NCI-H345 treated with DMSO at 0.1 percent for 48 hours (cell line): ENCODE measurements around the gene ZSCAN25.
"Not testable (repeated sequence)": the region's sequence is repeated elsewhere in the genome, so short reads cannot be mapped to it uniquely, and the experiment has no call there.

ENCODE experiments used
- DNase-seq: peaks from one replicate; lab custom pipeline; 2025; ENCODE audit not compliant: unreplicated experiment; lab: John Stamatoyannopoulos, UW

ZSCAN25 gene

GRCh38 chr7:99617192-99617781 lies 541 bp downstream of the ZSCAN25 start:
- DNase-seq, result no peak

GRCh38 chr7:99618726-99619125 lies 2.0 kb downstream of the ZSCAN25 start:
- DNase-seq, result no peak

DNA sequence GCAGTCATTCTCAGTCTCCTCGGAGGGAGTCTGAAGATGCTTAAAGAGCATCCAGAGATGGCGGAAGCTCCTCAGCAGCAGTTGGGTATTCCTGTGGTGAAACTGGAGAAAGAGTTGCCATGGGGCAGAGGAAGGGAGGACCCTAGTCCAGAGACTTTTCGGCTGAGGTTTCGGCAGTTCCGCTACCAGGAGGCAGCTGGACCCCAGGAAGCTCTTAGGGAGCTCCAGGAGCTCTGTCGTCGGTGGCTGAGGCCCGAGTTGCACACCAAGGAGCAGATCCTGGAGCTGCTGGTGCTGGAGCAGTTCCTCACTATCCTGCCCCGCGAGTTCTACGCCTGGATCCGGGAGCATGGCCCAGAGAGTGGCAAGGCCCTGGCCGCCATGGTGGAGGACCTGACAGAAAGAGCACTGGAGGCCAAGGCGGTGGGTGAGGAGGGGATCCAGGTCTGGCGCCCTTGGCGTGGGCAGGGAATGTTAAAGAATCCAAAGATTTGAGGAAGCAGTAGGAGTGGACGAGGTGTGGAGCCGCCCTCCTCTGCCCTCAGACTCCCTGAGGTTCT lies 2.9 kb downstream of the ZSCAN25 start:
- DNase-seq, result no peak

DNA sequence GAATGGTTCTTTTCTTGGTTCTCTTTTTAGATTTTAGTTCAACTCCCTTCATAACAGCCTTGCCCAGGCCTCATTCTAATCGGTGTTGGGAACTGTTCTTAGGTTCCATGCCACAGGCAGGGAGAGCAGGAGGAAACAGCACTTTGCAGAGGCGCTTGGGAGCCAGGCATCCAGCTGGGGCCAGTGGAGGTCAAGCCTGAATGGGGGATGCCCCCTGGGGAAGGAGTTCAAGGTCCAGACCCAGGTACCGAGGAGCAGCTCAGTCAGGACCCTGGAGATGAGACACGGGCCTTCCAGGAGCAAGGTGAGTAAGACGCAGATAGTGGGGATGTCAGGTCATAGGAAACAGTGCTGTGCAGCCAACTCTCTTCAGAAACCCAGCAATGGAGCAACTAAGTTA lies 4.5 kb downstream of the ZSCAN25 start:
- DNase-seq, result no peak

- no peak for DNase-seq
Observed at GRCh38 chr7:99622596-99622995, 5.8 kb downstream of the ZSCAN25 start.

DNA sequence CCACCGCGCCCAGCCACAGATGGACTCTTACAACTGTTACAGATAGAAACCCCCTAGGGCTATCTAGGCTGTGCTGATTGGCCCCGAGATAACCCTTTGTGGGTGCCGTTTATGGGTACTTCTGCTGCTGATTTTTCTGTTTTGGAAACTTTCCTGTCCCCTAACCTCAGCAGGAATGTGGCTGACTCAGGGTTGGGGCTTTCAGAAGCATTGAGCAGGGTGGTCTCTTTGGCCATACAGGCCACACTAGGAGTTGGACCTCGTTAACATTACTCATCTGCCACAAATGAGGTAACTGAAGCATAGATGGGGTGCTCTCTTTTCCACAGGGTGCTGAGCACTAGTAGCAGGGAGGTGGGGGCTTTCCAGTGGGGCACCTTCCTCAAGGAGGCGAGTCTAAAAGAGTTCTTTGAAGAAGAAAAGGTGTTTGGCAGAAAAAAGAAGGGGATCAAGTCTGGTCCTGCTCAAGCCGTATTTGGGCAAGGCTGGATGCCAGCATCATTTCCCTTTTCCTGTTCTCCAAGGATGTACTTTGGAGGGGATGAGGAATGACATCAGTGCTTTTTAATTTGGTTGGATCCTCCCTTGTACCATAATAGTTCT lies 6.4 kb downstream of the ZSCAN25 start:
- no peak for DNase-seq

DNA sequence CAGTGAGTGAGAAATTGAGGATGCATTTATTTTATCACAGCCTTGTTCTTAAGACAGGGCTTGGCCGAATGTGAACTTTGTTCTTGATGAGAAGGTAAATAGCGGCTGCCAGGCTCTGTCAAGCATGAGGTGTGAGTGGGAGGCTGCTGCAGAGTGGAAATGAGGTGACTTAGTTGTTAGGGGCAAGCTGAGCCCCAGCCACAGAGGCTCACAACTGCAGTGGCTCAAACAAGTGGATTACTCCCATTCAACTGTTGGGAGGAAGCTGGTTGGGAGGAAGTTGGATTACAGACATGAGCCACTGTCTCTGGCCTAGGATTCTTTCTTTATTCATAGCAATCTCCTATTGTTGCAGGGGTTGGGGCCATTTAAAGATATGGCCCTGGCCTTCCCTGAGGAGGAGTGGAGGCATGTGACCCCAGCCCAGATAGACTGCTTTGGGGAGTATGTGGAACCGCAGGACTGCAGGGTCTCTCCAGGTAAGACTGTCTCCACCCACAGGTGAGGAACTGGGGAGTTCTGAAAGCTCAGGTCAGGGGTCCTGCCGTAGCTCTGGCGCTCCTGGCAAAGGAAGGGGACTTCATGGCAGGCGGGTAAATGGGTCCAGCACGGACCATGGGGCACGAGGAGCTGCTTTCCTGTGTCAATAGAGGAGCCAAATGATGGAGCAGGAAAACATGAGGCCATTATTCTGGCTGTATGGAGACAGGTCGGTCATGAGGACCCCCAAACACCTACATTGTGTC lies 7.1 kb downstream of the ZSCAN25 start:
- DNase-seq, result no peak

GRCh38 chr7:99624484-99624883 lies 7.7 kb downstream of the ZSCAN25 start:
- DNase-seq, result no peak

DNA sequence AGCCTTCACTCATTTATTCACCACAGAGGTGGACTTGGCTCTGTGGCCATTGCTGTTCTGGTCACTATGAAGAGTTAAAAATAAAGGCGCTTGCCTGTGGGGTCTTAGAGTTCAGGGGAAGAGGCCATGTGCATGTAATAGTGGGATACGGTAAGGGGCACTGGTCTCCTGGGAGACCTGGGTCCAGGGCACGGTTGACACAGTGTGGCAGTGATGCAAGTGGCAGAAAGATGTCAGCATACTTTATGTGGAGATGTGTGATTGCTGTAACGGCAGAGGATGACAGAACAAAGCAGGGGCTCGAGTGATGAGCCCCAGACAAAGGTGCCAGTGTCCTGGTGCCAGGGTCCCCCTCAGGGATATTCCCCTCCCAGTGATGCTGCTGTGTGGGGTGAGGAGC lies 8.6 kb downstream of the ZSCAN25 start:
- DNase-seq, result no peak

GRCh38 chr7:99625961-99626360 lies 9.2 kb downstream of the ZSCAN25 start:
- DNase-seq, result no peak

- DNase-seq, result no peak
Observed at GRCh38 chr7:99626661-99627060, 9.9 kb downstream of the ZSCAN25 start.

DNA sequence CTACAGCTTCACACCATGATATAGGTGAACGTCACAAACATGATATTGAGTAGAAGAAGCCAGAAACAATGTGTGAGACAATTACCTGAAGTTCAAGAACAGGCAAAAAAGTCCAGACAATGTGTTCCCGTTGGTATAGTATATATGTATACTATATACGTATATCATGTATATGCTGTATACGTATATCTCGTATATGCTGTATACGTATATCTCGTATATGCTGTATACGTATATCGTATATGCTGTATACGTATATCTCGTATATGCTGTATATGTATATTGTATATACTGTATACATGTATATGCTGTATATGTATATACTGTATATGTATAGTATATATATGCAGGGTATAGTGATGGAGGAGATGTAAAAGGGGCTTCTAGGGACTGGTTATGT lies 10.8 kb downstream of the ZSCAN25 start:
- DNase-seq, result no peak

DNA sequence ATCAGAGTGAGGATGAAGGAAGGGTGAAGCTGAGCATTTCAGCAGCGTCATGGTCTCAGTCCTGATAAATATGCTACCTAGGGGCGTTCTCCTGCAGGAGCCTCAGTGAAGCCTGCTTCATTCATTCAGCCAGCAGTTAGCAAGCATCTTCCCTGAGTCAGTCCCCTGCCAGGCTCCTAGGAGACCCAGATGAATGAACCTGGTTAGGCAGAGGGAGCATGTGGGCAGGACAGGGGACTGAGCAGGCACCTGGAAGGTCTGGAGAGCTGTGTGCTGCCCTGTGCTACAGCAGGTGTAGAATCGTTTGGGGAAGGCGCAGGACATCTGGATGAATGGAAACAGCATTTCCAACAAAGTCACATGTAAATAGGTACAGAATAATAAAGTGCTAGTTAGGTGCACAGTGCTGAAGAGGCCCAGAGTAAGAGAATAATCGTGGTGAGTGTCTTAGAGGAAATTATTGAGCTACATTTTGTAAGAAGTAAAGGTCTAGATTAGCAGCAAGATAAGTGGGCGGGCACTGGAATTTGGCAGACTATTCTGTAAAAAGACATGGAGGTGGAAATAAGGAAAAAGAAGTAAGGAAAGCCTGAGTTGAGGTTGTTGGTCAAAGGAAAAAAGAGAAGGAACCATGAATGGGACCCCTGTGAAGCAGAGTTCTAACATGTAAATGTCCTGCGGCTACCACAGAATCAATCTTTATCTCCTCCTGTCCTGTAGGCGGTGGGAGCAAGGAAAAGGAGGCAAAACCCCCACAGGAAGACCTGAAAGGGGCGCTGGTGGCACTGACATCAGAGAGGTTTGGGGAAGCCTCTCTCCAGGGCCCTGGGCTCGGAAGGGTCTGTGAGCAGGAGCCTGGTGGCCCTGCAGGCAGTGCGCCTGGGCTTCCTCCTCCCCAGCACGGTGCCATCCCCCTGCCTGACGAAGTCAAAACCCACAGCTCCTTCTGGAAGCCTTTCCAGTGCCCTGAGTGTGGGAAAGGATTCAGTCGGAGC lies 12.0 kb downstream of the ZSCAN25 start:
- DNase-seq, result no peak

GRCh38 chr7:99629643-99630042 lies 12.9 kb downstream of the ZSCAN25 start:
- no peak for DNase-seq

- no peak for DNase-seq
Observed at GRCh38 chr7:99631295-99632109, 14.8 kb downstream of the ZSCAN25 start.

DNA sequence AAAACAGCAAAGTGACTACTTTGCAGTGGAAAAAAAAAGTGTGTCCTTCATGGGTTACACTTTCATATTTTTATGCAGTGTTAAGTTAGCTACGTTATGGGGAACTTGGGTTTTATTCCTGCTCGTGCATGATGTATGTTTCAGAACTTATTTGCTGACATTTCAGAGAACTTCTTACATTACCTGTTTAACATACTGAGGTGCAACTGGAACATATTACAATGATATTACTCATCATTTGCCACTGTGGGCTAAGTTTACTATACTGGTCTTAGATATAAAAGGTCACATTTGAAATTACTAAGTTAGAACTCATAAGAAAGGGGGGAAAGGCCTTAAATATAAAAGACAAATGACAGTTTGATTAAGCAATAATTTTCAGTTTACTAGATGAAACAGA lies 20.7 kb downstream of the ZSCAN25 start:
- DNase-seq, result not testable (repeated sequence)

GRCh38 chr7:99638731-99639130 lies 22.0 kb downstream of the ZSCAN25 start:
- no peak for DNase-seq

- no peak for DNase-seq
Observed at GRCh38 chr7:99639267-99639666, 22.5 kb downstream of the ZSCAN25 start.

- no peak for DNase-seq
Observed at GRCh38 chr7:99642027-99642426, 25.3 kb downstream of the ZSCAN25 start.

DNA sequence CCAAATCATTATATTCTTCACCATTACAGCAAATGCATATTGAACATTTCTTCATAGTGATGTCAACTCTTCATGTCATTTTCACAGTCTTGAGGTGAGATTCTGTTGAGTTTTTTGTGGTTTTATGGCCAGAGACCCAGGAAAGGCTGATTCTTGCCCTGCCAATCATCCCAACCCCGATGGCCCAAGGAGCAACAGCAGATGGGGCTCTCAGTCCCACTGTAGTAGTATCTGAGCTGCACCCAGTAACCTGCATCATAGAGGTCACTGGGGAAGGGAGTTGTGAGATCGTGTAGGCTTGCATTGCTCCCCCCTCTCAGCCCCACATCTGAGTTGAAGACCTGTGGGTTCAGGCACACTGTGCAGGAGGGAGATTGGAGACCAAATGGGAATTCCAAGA lies 26.7 kb downstream of the ZSCAN25 start:
- no peak for DNase-seq
